ENCODE data around the gene PCSK5.
"Not testable (repeated sequence)": the region's sequence is repeated elsewhere in the genome, so short reads cannot be mapped to it uniquely, and the experiment has no call there.

The PCSK5 gene

DNA sequence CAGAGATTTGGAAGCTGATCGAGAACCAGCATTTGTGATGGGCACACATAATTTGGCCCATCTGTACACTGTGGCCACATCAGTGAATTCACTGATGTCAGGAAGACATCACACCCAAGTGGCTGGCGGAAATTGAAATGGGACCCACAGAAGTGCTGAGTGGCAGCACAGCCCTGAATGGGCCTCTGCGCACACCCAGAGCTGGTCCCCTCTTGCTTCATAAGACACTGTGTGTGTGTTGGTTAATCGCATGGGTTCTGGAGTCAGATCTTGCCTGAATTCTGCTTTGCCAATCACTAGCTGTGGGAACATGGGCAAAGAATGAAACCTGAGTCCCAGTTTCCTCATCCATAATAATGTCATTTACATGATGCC lies 72.2 kb downstream of the PCSK5 start:
- DNase-seq (ENCODE audit: low read depth in 2 of 2), result no peak

DNA sequence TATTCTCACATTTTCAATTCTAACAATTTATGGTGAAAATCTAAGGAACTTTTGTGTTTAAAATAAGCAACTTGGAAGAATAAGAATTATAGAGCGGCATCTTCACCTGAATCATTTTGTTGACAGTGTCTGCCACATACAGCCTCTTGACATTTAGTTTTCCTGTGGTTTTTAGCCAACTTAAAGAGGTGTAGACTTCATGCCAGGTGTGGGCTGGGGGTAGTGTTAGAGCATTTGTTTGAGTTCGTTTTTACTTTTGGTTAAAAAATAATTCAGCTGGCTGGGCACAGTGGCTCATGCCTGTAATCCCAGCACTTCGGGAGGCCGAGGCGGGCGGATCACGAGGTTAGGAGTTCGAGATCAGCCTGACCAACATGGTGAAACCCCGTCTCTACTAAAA lies 72.8 kb downstream of the PCSK5 start:
- DNase-seq (ENCODE audit: low read depth in 2 of 2), result not testable (repeated sequence)

- DNase-seq (ENCODE audit: low read depth in 2 of 2), result no peak
Measured at GRCh38 chr9:75964427-75964826, 74.0 kb downstream of the PCSK5 start.

- DNase-seq (ENCODE audit: low read depth in 2 of 2), result no peak
Measured at GRCh38 chr9:75965231-75965630, 74.8 kb downstream of the PCSK5 start.

DNA sequence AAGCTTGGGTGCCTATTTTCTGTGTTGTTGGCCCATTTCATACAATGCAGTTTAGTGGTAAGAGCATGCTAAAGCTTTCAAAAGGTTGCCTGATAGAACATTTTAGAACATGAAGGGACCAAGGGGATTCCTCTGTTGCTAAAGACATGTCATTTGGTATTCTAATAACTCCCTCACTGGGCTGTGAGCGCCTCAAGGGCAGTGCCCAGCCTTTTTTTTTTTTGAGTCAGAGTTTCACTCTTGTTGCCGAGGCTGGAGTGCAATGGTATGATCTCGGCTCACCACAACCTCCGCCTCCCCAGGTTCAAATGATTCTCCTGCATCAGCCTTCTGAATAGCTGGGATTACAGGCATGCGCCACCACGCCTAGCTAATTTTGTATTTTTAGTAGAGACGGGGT lies 77.1 kb downstream of the PCSK5 start:
- DNase-seq (ENCODE audit: low read depth in 2 of 2), result no peak

DNA sequence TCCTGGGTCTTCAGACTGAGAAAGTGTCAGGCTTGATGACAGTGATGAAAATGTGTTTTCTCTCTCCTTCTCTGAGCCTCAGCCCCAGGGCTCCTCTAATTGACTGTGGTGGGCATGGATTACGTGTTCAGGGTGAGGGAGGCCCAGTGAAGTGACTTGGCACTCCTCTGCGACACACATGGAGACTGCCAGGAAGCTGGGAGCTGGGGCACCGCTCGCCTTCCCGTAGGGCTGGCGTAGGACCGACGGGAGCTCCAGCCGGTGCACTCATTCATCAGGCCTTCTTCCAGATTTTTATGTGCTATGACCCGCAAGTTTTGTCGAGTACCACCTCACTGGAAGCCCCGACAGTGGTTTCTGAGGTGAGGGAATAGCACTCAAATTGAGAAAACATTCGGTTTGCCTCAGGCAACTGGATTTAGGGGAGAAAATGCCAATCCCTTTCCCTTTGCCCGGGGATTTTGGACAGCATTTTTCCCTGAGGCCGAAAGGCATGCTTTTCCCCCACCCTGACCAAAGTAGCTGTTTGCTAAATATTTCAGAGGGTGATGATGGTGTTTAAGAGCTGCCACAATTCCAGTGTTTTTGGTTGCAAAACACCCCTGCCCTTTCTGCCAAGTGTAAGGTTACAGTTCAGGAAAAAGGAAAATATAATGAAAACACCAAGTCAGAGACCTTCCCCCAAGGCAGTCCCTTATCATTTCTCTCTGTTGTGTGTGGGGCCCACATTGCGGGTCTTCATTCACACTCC lies 83.7 kb downstream of the PCSK5 start:
- DNase-seq (ENCODE audit: low read depth in 2 of 2), result no peak

DNA sequence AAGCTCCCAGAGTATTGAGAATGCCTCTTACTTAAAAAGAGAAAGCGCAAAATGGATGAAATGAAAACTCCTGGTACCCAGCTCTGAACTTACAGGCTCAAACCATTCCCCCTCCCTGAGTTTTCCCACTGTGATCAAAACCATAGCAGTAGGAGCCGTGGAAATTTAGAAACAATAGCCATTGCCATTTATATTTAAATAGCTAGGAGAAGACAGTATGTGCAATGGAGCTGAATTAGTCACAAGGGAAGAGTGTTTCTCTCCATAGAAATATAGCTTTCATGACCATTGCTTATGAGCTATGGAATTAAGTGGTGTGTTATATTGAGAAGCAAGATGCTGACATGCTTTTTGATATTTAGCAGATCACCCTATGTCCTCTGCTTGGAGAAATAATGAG lies 84.6 kb downstream of the PCSK5 start:
- no peak for DNase-seq (ENCODE audit: low read depth in 2 of 2)

- no peak for DNase-seq (ENCODE audit: low read depth in 2 of 2)
Measured at GRCh38 chr9:75976549-75976948, 86.1 kb downstream of the PCSK5 start.

DNA sequence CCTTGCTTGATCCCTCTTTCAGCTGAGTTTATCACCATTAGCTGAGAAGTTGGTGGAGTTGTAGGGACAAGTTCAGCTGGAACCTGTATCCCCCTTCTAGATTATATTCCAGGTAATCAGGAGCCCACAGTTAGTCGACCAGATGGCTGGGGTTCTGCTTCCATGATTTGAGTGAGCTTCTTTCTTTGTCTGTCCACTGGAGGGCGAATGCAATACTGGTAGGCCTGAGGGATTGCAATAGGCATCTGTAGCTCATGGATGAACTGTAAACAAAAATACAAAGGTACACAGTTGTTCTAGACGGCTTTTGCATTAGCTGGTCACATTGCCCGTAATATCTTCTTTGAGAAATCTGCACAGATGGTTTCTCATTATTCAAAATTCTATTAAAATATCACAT lies 88.9 kb downstream of the PCSK5 start:
- DNase-seq (ENCODE audit: low read depth in 2 of 2), result no peak

DNA sequence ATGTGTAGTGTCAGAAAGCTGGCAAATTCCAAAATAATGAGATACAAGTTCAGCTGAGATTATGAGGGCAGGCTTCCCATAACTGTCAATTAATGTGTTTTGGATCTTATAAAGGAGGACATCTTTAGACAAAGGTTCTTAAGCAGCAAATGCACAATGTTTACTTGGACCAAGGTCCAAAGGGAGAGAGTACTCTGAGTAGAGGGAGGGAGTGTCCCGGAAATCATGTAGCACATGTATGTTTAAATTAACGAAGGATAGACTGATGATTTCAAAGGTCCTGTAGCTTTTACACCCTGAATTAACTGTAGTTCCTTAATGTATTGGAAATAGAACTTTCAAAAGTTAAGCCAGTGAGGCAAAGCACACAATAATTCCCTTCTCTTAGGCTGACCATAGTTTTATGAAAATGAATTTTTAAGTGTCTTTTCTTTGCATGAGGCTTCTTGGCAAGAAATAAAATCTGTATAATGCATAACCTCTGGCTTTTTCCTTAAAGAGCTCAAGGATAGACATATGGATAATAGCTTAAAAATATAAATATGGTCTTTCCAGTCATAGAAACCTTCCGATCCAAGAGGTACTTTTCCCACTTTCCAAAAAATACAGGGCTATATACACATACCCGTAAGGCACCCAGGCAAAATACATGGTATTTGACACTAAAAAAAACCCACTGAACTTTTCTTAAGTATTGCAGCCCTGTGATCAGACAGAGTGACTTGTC lies 93.0 kb downstream of the PCSK5 start:
- DNase-seq (ENCODE audit: low read depth in 2 of 2), result no peak

GRCh38 chr9:75985515-75985914 lies 95.0 kb downstream of the PCSK5 start:
- no peak for DNase-seq (ENCODE audit: low read depth in 2 of 2)

- DNase-seq (ENCODE audit: low read depth in 2 of 2), result no peak
Measured at GRCh38 chr9:75988663-75989062, 98.2 kb downstream of the PCSK5 start.

- no peak for DNase-seq (ENCODE audit: low read depth in 2 of 2)
Measured at GRCh38 chr9:75990156-75990555, 99.7 kb downstream of the PCSK5 start.

DNA sequence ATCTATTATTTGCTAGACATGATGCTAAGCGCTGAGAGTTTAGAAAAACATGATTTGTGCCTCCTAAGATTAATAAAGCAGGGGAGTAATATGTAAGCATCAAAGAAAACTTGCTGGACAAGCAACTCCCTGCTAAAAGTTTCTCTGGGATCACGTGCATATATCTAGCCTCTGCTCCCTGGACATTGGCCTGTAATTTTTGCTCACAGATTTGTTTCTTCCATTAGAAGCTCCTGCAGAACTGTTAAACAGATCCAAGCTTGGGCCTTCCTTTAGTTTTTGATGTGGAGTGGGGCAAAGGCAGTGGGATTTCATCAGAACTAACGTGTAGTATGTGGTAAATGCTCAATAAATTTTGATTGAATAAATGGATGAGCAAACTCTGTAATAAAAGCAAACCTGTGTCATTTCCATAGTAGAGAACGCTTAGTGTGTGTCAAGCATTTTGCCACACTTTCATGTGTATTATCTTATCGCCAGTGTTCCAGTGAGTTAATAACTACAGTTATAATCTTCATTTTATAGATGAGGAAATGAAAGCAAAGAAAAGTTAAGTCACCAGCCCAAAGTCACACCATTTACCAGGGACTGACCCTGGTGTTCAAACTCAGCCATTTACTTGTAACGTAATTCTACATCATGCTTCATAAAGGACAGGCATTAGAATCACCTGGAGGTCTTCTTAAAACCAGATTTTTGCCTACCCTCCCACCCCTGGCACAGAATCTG lies 100.3 kb downstream of the PCSK5 start:
- DNase-seq (ENCODE audit: low read depth in 2 of 2), result no peak

DNA sequence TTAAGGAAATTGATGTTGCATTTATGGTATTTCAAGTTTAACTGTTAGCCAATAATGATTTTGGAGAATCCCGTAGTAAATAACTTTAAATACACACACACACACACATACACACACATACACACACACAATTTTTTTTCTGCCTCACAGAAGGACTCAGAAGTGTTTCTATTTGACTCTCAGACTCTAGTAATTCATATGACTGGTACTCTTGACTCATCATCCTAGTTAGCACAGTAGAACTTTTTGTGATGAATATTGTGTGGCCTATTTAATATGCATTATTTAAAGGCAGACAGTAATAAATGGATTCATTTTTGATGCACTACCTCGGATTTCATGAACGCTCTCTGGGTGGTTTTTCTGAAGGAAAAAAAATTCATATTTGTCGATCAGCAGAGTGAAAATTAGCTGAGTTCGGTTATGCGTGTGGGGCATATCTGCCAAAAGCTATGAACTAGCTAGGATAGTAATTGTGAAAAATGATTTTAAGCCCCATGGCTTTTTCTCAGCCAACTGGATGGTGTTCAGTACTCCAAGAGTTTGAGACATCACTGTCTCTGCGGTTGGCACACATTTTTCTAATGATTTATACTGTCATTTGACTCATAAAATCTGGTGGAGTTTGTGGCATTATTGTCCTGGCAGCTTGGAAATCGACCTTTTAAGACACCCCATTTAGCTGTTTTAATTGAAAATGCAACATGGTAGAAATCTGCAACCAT lies 102.2 kb downstream of the PCSK5 start:
- DNase-seq (ENCODE audit: low read depth in 2 of 2), result no peak

DNA sequence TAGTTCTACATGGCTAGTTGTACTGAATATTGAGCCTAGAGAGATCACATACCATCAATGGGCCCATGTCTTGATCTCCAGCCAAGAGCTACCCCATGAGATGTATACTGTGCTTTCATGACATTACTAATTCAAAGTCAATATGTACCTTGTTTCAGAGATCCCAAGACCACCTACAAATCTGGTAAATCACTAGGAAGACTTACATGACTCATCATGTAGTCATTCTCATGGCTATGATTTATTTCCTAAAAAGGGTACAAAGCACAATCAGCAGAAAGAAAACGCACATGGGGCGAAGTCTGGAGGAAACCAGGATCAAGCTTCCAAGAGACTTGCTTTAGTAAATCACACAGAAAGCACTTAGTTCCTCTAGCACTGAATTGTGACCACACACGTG lies 103.0 kb downstream of the PCSK5 start:
- DNase-seq (ENCODE audit: low read depth in 2 of 2), result no peak

DNA sequence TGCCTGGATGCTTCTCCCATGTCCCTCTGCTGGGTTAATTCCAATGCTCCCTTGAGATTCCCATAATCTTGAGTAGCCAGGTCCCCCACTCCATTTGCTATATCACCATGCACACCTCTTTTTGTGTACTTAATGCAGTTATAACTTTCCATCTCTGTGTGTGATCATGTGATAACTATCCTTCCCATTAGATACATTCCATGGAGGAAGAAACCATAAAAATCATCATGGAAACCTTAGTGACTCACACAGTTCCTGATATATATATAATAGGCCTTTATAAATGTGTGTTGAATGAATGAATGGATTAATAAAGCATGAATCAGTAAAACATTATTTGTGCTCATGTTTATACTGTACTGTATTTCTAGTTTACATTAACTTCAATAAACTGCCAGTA lies 104.6 kb downstream of the PCSK5 start:
- no peak for DNase-seq (ENCODE audit: low read depth in 2 of 2)

GRCh38 chr9:75996726-75997125 lies 106.3 kb downstream of the PCSK5 start:
- no peak for DNase-seq (ENCODE audit: low read depth in 2 of 2)

DNA sequence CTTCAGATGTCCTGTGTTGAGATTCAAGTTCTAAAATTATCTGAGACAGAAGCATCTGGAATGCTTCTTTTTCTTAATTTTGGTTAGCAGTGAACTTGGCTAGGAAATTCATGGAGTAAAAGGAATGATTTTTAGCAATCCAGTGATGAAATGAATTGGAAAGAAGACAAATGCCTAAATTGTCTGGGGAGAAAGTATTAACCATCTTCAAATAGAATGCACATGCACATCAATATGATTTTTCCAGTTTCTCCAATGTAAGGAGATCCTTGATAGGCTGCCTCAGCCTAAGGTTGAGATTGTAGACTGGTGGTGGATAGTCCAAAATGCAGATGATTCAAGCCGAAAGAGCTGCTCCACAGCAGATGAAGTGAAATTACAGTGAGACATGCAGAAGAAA lies 106.7 kb downstream of the PCSK5 start:
- no peak for DNase-seq (ENCODE audit: low read depth in 2 of 2)

- DNase-seq (ENCODE audit: low read depth in 2 of 2), result no peak
Measured at GRCh38 chr9:75998096-75998780, 107.8 kb downstream of the PCSK5 start.

- DNase-seq (ENCODE audit: low read depth in 2 of 2), result no peak
Measured at GRCh38 chr9:76001459-76001858, 111.0 kb downstream of the PCSK5 start.

DNA sequence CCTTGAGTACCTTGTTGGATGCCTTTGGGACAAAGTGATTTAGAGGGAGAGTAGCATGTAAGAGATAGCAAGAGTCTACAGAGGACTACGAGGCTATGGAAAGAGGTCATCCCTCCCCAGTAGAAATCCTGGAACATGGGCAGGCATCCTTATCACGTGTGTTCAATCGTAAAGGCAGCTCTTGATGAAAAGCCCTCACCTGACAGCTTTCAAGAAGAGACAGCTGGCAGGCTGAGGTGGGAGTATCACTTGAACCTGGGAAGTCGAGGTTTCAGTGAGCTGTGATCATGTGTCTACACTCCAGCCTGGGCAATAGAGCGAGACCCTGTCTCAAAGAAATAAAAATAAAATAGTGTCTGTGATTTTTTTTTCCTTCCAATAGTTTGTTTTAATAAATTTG lies 112.6 kb downstream of the PCSK5 start:
- DNase-seq (ENCODE audit: low read depth in 2 of 2), result no peak
